Spleen (tissue), 7 donors: ENCODE results near the gene NUP210.

Source experiments
- POLR2A ChIP-seq, 3 donors: fragments of 450-650 bp; IDR thresholded peaks; one replicate each; pipeline ENCODE4 v1.5.1; 2017; ENCODE audit warnings: antibody characterized with exemption in 3 of 3, mild to moderate bottlenecking in 1 of 3
- TF ChIP-seq, protein P1 (sequence below), 11 experiments: fragments of 200-600 bp in 7 of 11; fragments of 450-650 bp in 4 of 11; sonication (generic) in 4 of 11; IDR thresholded peaks in 8 of 11; conservative IDR thresholded peaks in 3 of 11; 1 replicate in 7 of 11; 2 replicates in 4 of 11; pipeline versions ENCODE4 v1.4.0 to v1.8.0; 2016 to 2021; ENCODE audit warnings: antibody characterized with exemption in 11 of 11, inconsistent platforms in 4 of 11, mild to moderate bottlenecking in 1 of 11
- donor health status: DM: no; HTN: no; CAD: no; lungs with moderate emphysema.
- donor health status: DM: no; HTN: no; CAD: no.
- donor health status: DM: no; HTN: no; CAD: no.

DNA sequence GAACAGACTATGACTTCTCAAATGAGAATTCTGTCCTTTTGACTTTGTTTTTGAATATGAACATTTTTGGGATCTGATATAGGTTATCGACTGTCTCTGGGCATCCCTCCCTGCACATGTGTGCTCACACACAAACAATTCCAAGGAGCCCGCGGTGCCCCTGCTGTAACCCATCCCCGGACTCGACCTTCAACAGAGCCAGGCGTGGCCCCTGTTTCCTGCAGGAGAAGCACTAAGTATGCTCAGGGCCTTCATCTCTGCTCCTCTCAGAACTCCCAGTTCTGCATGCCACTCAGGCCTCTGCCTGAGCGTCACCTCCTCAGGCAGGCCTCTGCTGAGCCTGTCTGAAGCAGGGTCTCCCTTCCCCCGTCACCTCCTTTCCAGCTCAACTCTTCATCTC is 57.6 kb downstream of the NUP210 start:
- TF ChIP-seq, protein P1, sequence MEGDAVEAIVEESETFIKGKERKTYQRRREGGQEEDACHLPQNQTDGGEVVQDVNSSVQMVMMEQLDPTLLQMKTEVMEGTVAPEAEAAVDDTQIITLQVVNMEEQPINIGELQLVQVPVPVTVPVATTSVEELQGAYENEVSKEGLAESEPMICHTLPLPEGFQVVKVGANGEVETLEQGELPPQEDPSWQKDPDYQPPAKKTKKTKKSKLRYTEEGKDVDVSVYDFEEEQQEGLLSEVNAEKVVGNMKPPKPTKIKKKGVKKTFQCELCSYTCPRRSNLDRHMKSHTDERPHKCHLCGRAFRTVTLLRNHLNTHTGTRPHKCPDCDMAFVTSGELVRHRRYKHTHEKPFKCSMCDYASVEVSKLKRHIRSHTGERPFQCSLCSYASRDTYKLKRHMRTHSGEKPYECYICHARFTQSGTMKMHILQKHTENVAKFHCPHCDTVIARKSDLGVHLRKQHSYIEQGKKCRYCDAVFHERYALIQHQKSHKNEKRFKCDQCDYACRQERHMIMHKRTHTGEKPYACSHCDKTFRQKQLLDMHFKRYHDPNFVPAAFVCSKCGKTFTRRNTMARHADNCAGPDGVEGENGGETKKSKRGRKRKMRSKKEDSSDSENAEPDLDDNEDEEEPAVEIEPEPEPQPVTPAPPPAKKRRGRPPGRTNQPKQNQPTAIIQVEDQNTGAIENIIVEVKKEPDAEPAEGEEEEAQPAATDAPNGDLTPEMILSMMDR (IDR thresholded peaks at IDR 0.05 in 8 of 11, conservative IDR thresholded peaks at IDR 0.05 in 3 of 11): no peak
- no peak for TF ChIP-seq POLR2A (IDR thresholded peaks at IDR 0.05)
